Peyer's patch (tissue), 4 donors: ENCODE data around the gene GPD1L.
"Not testable (repeated sequence)": the region's sequence is repeated elsewhere in the genome, so short reads cannot be mapped to it uniquely, and the experiment has no call there.

Experiments
- POLR2A ChIP-seq, 2 donors: fragments of 450-650 bp; IDR thresholded peaks; one replicate each; pipeline ENCODE4 v1.5.1; 2017; ENCODE audit warnings: antibody characterized with exemption in 2 of 2, mild to moderate bottlenecking in 2 of 2, moderate library complexity in 2 of 2
- TF ChIP-seq, protein P1 (sequence below), 6 experiments: fragments of 450-650 bp in 4 of 6; fragments of 200-600 bp in 2 of 6; sonication (generic) in 1 of 6; IDR thresholded peaks; one replicate each; pipeline ENCODE4 v1.5.1; 2017 to 2019; ENCODE audit warnings: antibody characterized with exemption in 6 of 6, mild to moderate bottlenecking in 3 of 6, moderate library complexity in 1 of 6

- TF ChIP-seq, protein P1, sequence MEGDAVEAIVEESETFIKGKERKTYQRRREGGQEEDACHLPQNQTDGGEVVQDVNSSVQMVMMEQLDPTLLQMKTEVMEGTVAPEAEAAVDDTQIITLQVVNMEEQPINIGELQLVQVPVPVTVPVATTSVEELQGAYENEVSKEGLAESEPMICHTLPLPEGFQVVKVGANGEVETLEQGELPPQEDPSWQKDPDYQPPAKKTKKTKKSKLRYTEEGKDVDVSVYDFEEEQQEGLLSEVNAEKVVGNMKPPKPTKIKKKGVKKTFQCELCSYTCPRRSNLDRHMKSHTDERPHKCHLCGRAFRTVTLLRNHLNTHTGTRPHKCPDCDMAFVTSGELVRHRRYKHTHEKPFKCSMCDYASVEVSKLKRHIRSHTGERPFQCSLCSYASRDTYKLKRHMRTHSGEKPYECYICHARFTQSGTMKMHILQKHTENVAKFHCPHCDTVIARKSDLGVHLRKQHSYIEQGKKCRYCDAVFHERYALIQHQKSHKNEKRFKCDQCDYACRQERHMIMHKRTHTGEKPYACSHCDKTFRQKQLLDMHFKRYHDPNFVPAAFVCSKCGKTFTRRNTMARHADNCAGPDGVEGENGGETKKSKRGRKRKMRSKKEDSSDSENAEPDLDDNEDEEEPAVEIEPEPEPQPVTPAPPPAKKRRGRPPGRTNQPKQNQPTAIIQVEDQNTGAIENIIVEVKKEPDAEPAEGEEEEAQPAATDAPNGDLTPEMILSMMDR (IDR thresholded peaks at IDR 0.05) = not testable (repeated sequence)
- TF ChIP-seq POLR2A (IDR thresholded peaks at IDR 0.05) = not testable (repeated sequence)
These were observed 8.3 kb downstream of the GPD1L start for GRCh38 chr3:32114546-32115386.
